K562 (cell line): ENCODE measurements around the gene NR5A2. TPM values are rescaled to one million over a fixed set of nuclear protein-coding genes. Genes with fewer than 3 reads are reported as not detected.

Experiments used
- ATAC-seq: fragments of 200-7000 bp; cut with Tn5 transposase; 3 replicates; pipeline ENCODE4 v1.9.1; 2020; ENCODE audit warnings: moderate library complexity
- BruUV-seq: library from RNA; stranded (reverse); fragments of 400-500 nt; replicated peaks from 2 replicates; lab custom pipeline; 2021; lab: Mats Ljungman, UMichigan
- CTCF ChIA-PET: fragments of 300-600 bp; formaldehyde crosslinking; extraction: SDS; loops from one replicate; lab custom pipeline; 2021; ENCODE audit warnings: low intra/inter-chr PET ratio; lab: Yijun Ruan, JAX
- POLR2A ChIA-PET: fragments of 300-600, 350-650 bp; sonication (Branson Sonifier 250); formaldehyde crosslinking; extraction: SDS; loops from one replicate; lab custom pipeline; 2021; ENCODE audit warnings: antibody characterized with exemption, inconsistent platforms; lab: Yijun Ruan, JAX
- DNase-seq, 4 experiments: peaks; one replicate each; pipeline versions ENCODE4 v3.0.0 to v3.0.0-alpha.2; 2011 to 2018; ENCODE audit warnings: low spot score in 3 of 4, mixed read lengths in 3 of 4; ENCODE audit errors: extremely low read depth in 1 of 4
- FAIRE-seq: peaks from 2 replicates; lab custom pipeline; 2011; peaks lifted over from hg19 to GRCh38; lab: Jason Lieb, UNC
- H2AFZ ChIP-seq: 2 replicates; pipeline ENCODE4 v1.6.0; 2011; ENCODE audit warnings: low read depth, low read length, control low read depth, inconsistent platforms
- H3K27ac ChIP-seq: fragments of 200-600 bp; 3 replicates; pipeline ENCODE4 v1.8.0; 2011; ENCODE audit warnings: low read depth, mild to moderate bottlenecking, control low read depth, inconsistent platforms, low read length, moderate library complexity, mixed read lengths; ENCODE audit errors: extremely low read depth
- H3K27me3 ChIP-seq, 2 experiments: fragments of 300-600 bp in 1 of 2; 2 replicates in 1 of 2; 3 replicates in 1 of 2; pipeline versions ENCODE4 v1.6.0 to v1.8.0; 2011; ENCODE audit warnings: inconsistent platforms in 2 of 2, low read length in 2 of 2, mild to moderate bottlenecking in 1 of 2, mixed read lengths in 1 of 2, moderate library complexity in 1 of 2; ENCODE audit not compliant: control insufficient read depth in 2 of 2, insufficient read depth in 2 of 2
- H3K36me3 ChIP-seq: fragments of 300-600 bp; 3 replicates; pipeline ENCODE4 v1.8.0; 2011; ENCODE audit warnings: mild to moderate bottlenecking, low read length, inconsistent platforms; ENCODE audit not compliant: control insufficient read depth, insufficient read depth
- H3K4me1 ChIP-seq, 2 experiments: fragments of 200-600 bp in 1 of 2; replicated peaks in 1 of 2; 2 replicates in 1 of 2; 3 replicates in 1 of 2; pipeline versions ENCODE4 v1.5.1 to v1.8.0; 2011; ENCODE audit warnings: inconsistent platforms in 2 of 2, low read length in 2 of 2, mild to moderate bottlenecking in 1 of 2, mixed read lengths in 1 of 2, moderate library complexity in 1 of 2; ENCODE audit not compliant: control insufficient read depth in 2 of 2, insufficient read depth in 2 of 2
- H3K4me2 ChIP-seq: 2 replicates; pipeline ENCODE4 v1.6.1; 2011; ENCODE audit warnings: low read length, control low read depth, inconsistent platforms, mixed read lengths; ENCODE audit not compliant: insufficient read depth
- H3K4me3 ChIP-seq: fragments of 200-600 bp; sonication (generic), shearing (Covaris generic); 2 replicates; pipeline ENCODE4 v1.5.1; 2016; ENCODE audit warnings: control low read depth, inconsistent platforms
- H3K79me2 ChIP-seq: fragments of 200-600 bp; 3 replicates; pipeline ENCODE4 v1.8.0; 2011; ENCODE audit warnings: low read length, inconsistent platforms; ENCODE audit not compliant: control insufficient read depth, insufficient read depth
- H3K9ac ChIP-seq, 2 experiments: 2 replicates each; pipeline versions ENCODE4 v1.6.0 to v1.6.1; 2011; ENCODE audit warnings: low read depth in 2 of 2, low read length in 2 of 2, control low read depth in 1 of 2, inconsistent platforms in 1 of 2, mild to moderate bottlenecking in 1 of 2, mixed read lengths in 1 of 2; ENCODE audit not compliant: insufficient read depth in 1 of 2
- H3K9me1 ChIP-seq: one replicate; pipeline ENCODE4 v1.6.0; 2011; ENCODE audit warnings: inconsistent platforms, mild to moderate bottlenecking, low read length, moderate library complexity; ENCODE audit not compliant: control insufficient read depth, insufficient read depth
- H3K9me3 ChIP-seq: replicated peaks from 2 replicates; pipeline ENCODE4 v1.5.1; 2011; ENCODE audit warnings: low read depth, low read length, inconsistent platforms; ENCODE audit not compliant: control insufficient read depth, insufficient read depth
- H4K20me1 ChIP-seq: replicated peaks from 2 replicates; pipeline ENCODE4 v1.6.1; 2011; ENCODE audit warnings: low read length, inconsistent platforms, mixed read lengths; ENCODE audit not compliant: control insufficient read depth, insufficient read depth
- CREBBP ChIP-seq: IDR thresholded peaks from one replicate; pipeline ENCODE4 v1.6.1; 2012; ENCODE audit warnings: low read depth, mild to moderate bottlenecking, control low read depth, inconsistent platforms, low read length
- E2F1 ChIP-seq: sonication (generic); formaldehyde crosslinking; IDR thresholded peaks from 2 replicates; pipeline ENCODE4 v1.8.1; 2023; ENCODE audit warnings: mild to moderate bottlenecking, missing genetic modification reagents, moderate library complexity
- GTF2F1 ChIP-seq: IDR thresholded peaks from 2 replicates; pipeline ENCODE4 v1.6.1; 2011; ENCODE audit warnings: low read depth, low read length, improper control_type of control experiment
- IRF2 ChIP-seq: sonication (generic); formaldehyde crosslinking; IDR thresholded peaks from 2 replicates; pipeline ENCODE4 v1.8.1; 2022; ENCODE audit warnings: mild to moderate bottlenecking, missing genetic modification reagents
- MAFF ChIP-seq: IDR thresholded peaks from 2 replicates; pipeline ENCODE4 v1.6.1; 2012; ENCODE audit warnings: low read length, improper control_type of control experiment
- MEF2A ChIP-seq: IDR thresholded peaks from 2 replicates; pipeline ENCODE4 v1.6.1; 2011; ENCODE audit warnings: low read depth, mild to moderate bottlenecking, low read length, moderate library complexity; ENCODE audit not compliant: control insufficient read depth
- MLLT1 ChIP-seq, 2 experiments: fragments of 450-650 bp; IDR thresholded peaks; 2 replicates each; pipeline ENCODE4 v1.6.1; 2016
- SPI1 ChIP-seq: IDR thresholded peaks from 2 replicates; pipeline ENCODE4 v1.6.1; 2011; ENCODE audit warnings: low read depth, low read length, control low read depth, borderline replicate concordance
- STAT5A ChIP-seq: IDR thresholded peaks from 2 replicates; pipeline ENCODE4 v1.6.1; 2012; ENCODE audit warnings: low read length, inconsistent platforms, borderline replicate concordance
- TSHZ1 ChIP-seq: fragments of 250-450 bp; sonication (Bioruptor Pico); IDR thresholded peaks from 2 replicates; pipeline ENCODE4 v1.4.0; 2020; ENCODE audit warnings: mild to moderate bottlenecking, moderate library complexity
- XRCC5 ChIP-seq: fragments of 200-400 bp; formaldehyde crosslinking; IDR thresholded peaks from 2 replicates; pipeline ENCODE4 v1.6.1; 2017; ENCODE audit warnings: low read depth, mild to moderate bottlenecking, low read length
- ZNF277 ChIP-seq: fragments of 250-450 bp; sonication (Bioruptor Pico); IDR thresholded peaks from 2 replicates; pipeline ENCODE4 v1.8.0; 2022; ENCODE audit warnings: inconsistent platforms, mild to moderate bottlenecking, moderate library complexity, borderline replicate concordance
- ZNF41 ChIP-seq: fragments of 250-450 bp; sonication (Bioruptor Pico); conservative IDR thresholded peaks from 2 replicates; pipeline ENCODE4 v1.4.0; 2020; ENCODE audit warnings: mild to moderate bottlenecking
- ZNF583 ChIP-seq: fragments of 250-450 bp; sonication (Bioruptor Pico); IDR thresholded peaks from 2 replicates; pipeline ENCODE4 v1.4.0; 2020
- ZNF586 ChIP-seq: fragments of 450-650 bp; formaldehyde crosslinking; conservative IDR thresholded peaks from 2 replicates; pipeline ENCODE4 v1.4.0; 2020; ENCODE audit warnings: mild to moderate bottlenecking, moderate library complexity
- ZZZ3 ChIP-seq: fragments of 450-650 bp; IDR thresholded peaks from 2 replicates; pipeline ENCODE4 v1.6.1; 2016; ENCODE audit warnings: antibody characterized with exemption, mild to moderate bottlenecking, moderate library complexity
- WGBS: fragments of 100-300 bp; shearing (Covaris generic); methylation state at CpG from one replicate; pipeline ENCODE4 v1.1.6; 2016; ENCODE audit warnings: low coverage, mixed read lengths; ENCODE audit not compliant: insufficient coverage; ENCODE audit errors: missing lambda C conversion rate; 5-methylcytosine and 5-hydroxymethylcytosine counted together
- in situ Hi-C: fragments of 300-500 bp; cut with MboI; formaldehyde crosslinking; loops from 4 replicates; pipeline ENCODE4 v1.15.0; 2018; ENCODE audit warnings: inconsistent platforms, mixed read lengths
- intact Hi-C: fragments of 100-400 bp; cut with micrococcal nuclease; formaldehyde crosslinking; loops from 2 replicates; pipeline ENCODE4 v1.14.2; 2022
- polyA plus RNA-seq, 8 experiments: library from polyadenylated mRNA; depleted of rRNA in 4 of 8; stranded (reverse) in 5 of 8; unstranded in 3 of 8; fragments of >200 nt; fragmentation: Nextera tagmentation in 2 of 8; fragmentation: Illumina TruSeq in 1 of 8; extraction: Ambion mirVana in 2 of 8; extraction: Trizol in 1 of 8; gene quantifications; 2 replicates each; pipeline versions ENCODE4 v1.2.1 to v1.2.3, GENCODE V29; 2011 to 2014; ENCODE audit warnings: inconsistent platforms in 1 of 8, missing spikeins in 1 of 8
- total RNA-seq, 7 experiments: library from RNA; depleted of rRNA in 6 of 7; stranded (reverse); fragments of >200 nt in 6 of 7; fragmentation: Illumina TruSeq in 2 of 7; extraction: Trizol in 2 of 7; gene quantifications; 2 replicates each; pipeline versions ENCODE4 v1.2.1 to v1.2.3, GENCODE V29; 2011 to 2021; ENCODE audit warnings: low replicate concordance in 1 of 7

NR5A2 gene
- total and polyA plus RNA-seq, 9 of the 15 experiments (the other 6 are each of a cell fraction or from before 2014, with no cell fraction given): 0.13 to 0.40 (median 0.29) TPM

- 5% methylated on average over 1 of the region's 1 CpG for WGBS
- in situ Hi-C loops: no loop called here
- no peaks in the 10 kb centered on the region for H3K9me1 ChIP-seq
- H2AFZ ChIP-seq: no peak overlapping the region
- no peaks in the 10 kb centered on the region for H3K9me3 ChIP-seq
- no TSS peak for BruUV-seq
- no peaks in the 10 kb centered on the region for H3K79me2 ChIP-seq
- POLR2A ChIA-PET: interaction anchor here (0.6 kb wide), 1 partner anchor 45 kb away, joined by 3 read pairs; no protein-coding TSS in a partner anchor
- no peak overlapping the region for H3K27ac ChIP-seq
- no peak overlapping the region for H3K4me2 ChIP-seq
- no peak overlapping the region for H3K9ac ChIP-seq
- DNase-seq (no peak), ATAC-seq (no peak), FAIRE-seq (no peak)
- CTCF ChIA-PET: no interaction called here
- H3K36me3 ChIP-seq: no peaks in the 10 kb centered on the region
- no peaks in the 10 kb centered on the region for H4K20me1 ChIP-seq
- no peaks in the 10 kb centered on the region for H3K4me1 ChIP-seq
- H3K27me3 ChIP-seq: peaks cover 2 to 16% of the 10 kb centered on the region in 2 experiments; a peak in 2 of 5 replicates
- intact Hi-C loops: no loop called here
- no peak overlapping the region for H3K4me3 ChIP-seq
- TF ChIP-seq E2F1: no peak
- no peak for TF ChIP-seq MEF2A
- TF ChIP-seq ZNF41 (CRISPR knock-in tag): no peak
- no peak for TF ChIP-seq CREBBP
- TF ChIP-seq XRCC5: no peak
- no peak for TF ChIP-seq ZNF277 (CRISPR knock-in tag)
- TF ChIP-seq ZNF586 (CRISPR knock-in tag): no peak
- TF ChIP-seq MAFF: no peak
- TF ChIP-seq IRF2 (CRISPR knock-in tag): no peak
- no peak for TF ChIP-seq MLLT1 (IDR thresholded peaks at IDR 0.05)
- no peak for TF ChIP-seq ZZZ3
- TF ChIP-seq TSHZ1 (CRISPR knock-in tag): no peak
- TF ChIP-seq ZNF583 (CRISPR knock-in tag): no peak
- no peak for TF ChIP-seq GTF2F1
- no peak for TF ChIP-seq STAT5A
- TF ChIP-seq SPI1: no peak
Measured at GRCh38 chr1:200103966-200104583, 76.6 kb downstream of the NR5A2 start.
